Fibroblast of lung (primary cell): Measurements from ENCODE around the gene ENPP3. TPM values are rescaled to one million over a fixed set of nuclear protein-coding genes. Genes with fewer than 3 reads are reported as not detected.

Source experiments
- DNase-seq, 2 donors: peaks; one replicate each; pipeline versions ENCODE4 v3.0.0 to v3.0.0-alpha.2; 2010; ENCODE audit warnings: low read depth in 2 of 2
- H2AFZ ChIP-seq: 2 replicates; pipeline ENCODE4 v1.5.1; 2012; ENCODE audit warnings: low read length, control low read depth, inconsistent platforms
- H3K27ac ChIP-seq: 2 replicates; pipeline ENCODE4 v1.5.1; 2011; ENCODE audit warnings: low read length, control low read depth; ENCODE audit not compliant: insufficient read depth
- H3K27me3 ChIP-seq: 2 replicates; pipeline ENCODE4 v1.5.1; 2011; ENCODE audit warnings: mild to moderate bottlenecking, low read length; ENCODE audit not compliant: control insufficient read depth, insufficient read depth
- H3K36me3 ChIP-seq: 2 replicates; pipeline ENCODE4 v1.5.1; 2011; ENCODE audit warnings: low read length; ENCODE audit not compliant: control insufficient read depth, insufficient read depth
- H3K4me1 ChIP-seq: 2 replicates; pipeline ENCODE4 v1.5.1; 2011; ENCODE audit warnings: low read length; ENCODE audit not compliant: control insufficient read depth, insufficient read depth; ENCODE audit errors: extremely low read depth
- H3K4me2 ChIP-seq: 2 replicates; pipeline ENCODE4 v1.5.1; 2011; ENCODE audit warnings: low read length, control low read depth; ENCODE audit not compliant: insufficient read depth; ENCODE audit errors: extremely low read depth
- H3K4me3 ChIP-seq, 4 experiments: fragments of 200-600 bp in 1 of 4; sonication (generic) in 1 of 4; replicated peaks in 1 of 4; 2 replicates each; pipeline ENCODE4 v1.5.1; 2011 to 2016; ENCODE audit warnings: low read length in 4 of 4, low read depth in 3 of 4, mild to moderate bottlenecking in 3 of 4, control low read depth in 2 of 4, inconsistent platforms in 1 of 4, mixed read lengths in 1 of 4; ENCODE audit not compliant: insufficient read depth in 1 of 4; ENCODE audit errors: control extremely low read depth in 1 of 4
- H3K79me2 ChIP-seq: 2 replicates; pipeline ENCODE4 v1.5.1; 2012; ENCODE audit warnings: mild to moderate bottlenecking, low read length, inconsistent platforms; ENCODE audit not compliant: control insufficient read depth, insufficient read depth
- H3K9ac ChIP-seq: 2 replicates; pipeline ENCODE4 v1.5.1; 2011; ENCODE audit warnings: mild to moderate bottlenecking, low read length, control low read depth; ENCODE audit not compliant: insufficient read depth
- H3K9me3 ChIP-seq: 2 replicates; pipeline ENCODE4 v1.5.1; 2012; ENCODE audit warnings: low read depth, low read length; ENCODE audit not compliant: control insufficient read depth, insufficient read depth
- H4K20me1 ChIP-seq: 2 replicates; pipeline ENCODE4 v1.5.1; 2011; ENCODE audit warnings: low read length; ENCODE audit not compliant: control insufficient read depth, insufficient read depth; ENCODE audit errors: extremely low read depth
- EZH2 ChIP-seq: IDR thresholded peaks from 2 replicates; pipeline ENCODE4 v1.5.1; 2012; ENCODE audit warnings: low read length, control low read depth, mild to moderate bottlenecking; ENCODE audit errors: missing control alignments
- polyA plus RNA-seq, 2 donors: library from polyadenylated mRNA; depleted of rRNA in 1 of 2; stranded (reverse) in 1 of 2; unstranded in 1 of 2; fragments of >200 nt; gene quantifications; 2 replicates each; pipeline ENCODE4 v1.2.1, GENCODE V29; 2011 to 2012; ENCODE audit warnings: missing spikeins in 1 of 2
- total RNA-seq: library from RNA; depleted of rRNA; stranded (reverse); fragments of >200 nt; gene quantifications from 2 replicates; pipeline ENCODE4 v1.2.1, GENCODE V29; 2014
- TF ChIP-seq, protein P1 (sequence below), 2 donors: IDR thresholded peaks in 1 of 2; conservative IDR thresholded peaks in 1 of 2; 1 replicate in 1 of 2; 2 replicates in 1 of 2; pipeline ENCODE4 v1.5.1; 2011 to 2012; ENCODE audit warnings: low read length in 2 of 2, control low read depth in 1 of 2, inconsistent platforms in 1 of 2, low read depth in 1 of 2, mild to moderate bottlenecking in 1 of 2

Gene ENPP3
- total and polyA plus RNA-seq, 2 donors (not counting 1 experiment from before 2014, with no cell fraction given), result 0.06 to 0.17 TPM

- peaks cover 9% of the 10 kb centered on the region for H3K36me3 ChIP-seq
- no peak for TF ChIP-seq EZH2
- TF ChIP-seq, protein P1, sequence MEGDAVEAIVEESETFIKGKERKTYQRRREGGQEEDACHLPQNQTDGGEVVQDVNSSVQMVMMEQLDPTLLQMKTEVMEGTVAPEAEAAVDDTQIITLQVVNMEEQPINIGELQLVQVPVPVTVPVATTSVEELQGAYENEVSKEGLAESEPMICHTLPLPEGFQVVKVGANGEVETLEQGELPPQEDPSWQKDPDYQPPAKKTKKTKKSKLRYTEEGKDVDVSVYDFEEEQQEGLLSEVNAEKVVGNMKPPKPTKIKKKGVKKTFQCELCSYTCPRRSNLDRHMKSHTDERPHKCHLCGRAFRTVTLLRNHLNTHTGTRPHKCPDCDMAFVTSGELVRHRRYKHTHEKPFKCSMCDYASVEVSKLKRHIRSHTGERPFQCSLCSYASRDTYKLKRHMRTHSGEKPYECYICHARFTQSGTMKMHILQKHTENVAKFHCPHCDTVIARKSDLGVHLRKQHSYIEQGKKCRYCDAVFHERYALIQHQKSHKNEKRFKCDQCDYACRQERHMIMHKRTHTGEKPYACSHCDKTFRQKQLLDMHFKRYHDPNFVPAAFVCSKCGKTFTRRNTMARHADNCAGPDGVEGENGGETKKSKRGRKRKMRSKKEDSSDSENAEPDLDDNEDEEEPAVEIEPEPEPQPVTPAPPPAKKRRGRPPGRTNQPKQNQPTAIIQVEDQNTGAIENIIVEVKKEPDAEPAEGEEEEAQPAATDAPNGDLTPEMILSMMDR (conservative IDR thresholded peaks at IDR 0.05 in 1 of 2, IDR thresholded peaks at IDR 0.05 in 1 of 2; ENCODE audit: low read depth in 1 of 2, low read length in 2 of 2), result no peak
- H3K4me3 ChIP-seq, result no peak overlapping the region
- H3K27ac ChIP-seq, result no peak overlapping the region
- DNase-seq, result no peak
- no peaks in the 10 kb centered on the region for H3K4me1 ChIP-seq
- no peaks in the 10 kb centered on the region for H3K79me2 ChIP-seq
- no peak overlapping the region for H2AFZ ChIP-seq
- H4K20me1 ChIP-seq, result no peaks in the 10 kb centered on the region
- H3K27me3 ChIP-seq, result no peaks in the 10 kb centered on the region
- H3K9me3 ChIP-seq, result no peaks in the 10 kb centered on the region
- no peak overlapping the region for H3K4me2 ChIP-seq
- no peak overlapping the region for H3K9ac ChIP-seq
These were observed 44.2 kb upstream of the ENPP3 start for GRCh38 chr6:131592935-131593334.

DNA sequence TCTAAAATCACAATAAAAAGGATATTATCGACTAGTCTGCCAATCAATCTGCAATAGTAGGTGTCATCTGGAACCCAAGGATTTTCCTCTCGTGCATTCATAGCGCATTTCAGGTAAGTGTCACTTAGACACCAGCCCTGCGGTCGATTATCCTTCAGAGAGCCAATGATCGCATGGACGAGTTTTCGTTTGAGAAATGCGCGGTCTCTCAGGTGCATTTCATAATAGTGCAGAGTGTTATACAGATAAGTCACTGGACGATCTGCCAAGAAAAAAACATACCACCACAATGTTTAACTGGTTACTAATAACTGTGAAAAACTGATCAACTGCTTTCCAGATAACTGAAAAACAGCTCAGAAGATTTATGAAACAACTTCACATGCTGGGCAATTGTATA, 43.0 kb upstream of the ENPP3 start:
- Histone ChIP-seq H2AFZ (no peak overlapping the region), H3K27ac (no peak overlapping the region), H3K4me2 (no peak overlapping the region), H3K4me1 (no peaks in the 10 kb centered on the region), H3K9ac (no peak overlapping the region), H3K36me3 (peaks cover 6% of the 10 kb centered on the region), H3K4me3 (no peak overlapping the region), H3K27me3 (no peaks in the 10 kb centered on the region), H3K79me2 (no peaks in the 10 kb centered on the region), H4K20me1 (no peaks in the 10 kb centered on the region), H3K9me3 (no peaks in the 10 kb centered on the region)
- DNase-seq, result no peak
- TF ChIP-seq EZH2, result no peak
- TF ChIP-seq, protein P1 (conservative IDR thresholded peaks at IDR 0.05 in 1 of 2, IDR thresholded peaks at IDR 0.05 in 1 of 2; ENCODE audit: low read depth in 1 of 2, low read length in 2 of 2), result no peak

DNA sequence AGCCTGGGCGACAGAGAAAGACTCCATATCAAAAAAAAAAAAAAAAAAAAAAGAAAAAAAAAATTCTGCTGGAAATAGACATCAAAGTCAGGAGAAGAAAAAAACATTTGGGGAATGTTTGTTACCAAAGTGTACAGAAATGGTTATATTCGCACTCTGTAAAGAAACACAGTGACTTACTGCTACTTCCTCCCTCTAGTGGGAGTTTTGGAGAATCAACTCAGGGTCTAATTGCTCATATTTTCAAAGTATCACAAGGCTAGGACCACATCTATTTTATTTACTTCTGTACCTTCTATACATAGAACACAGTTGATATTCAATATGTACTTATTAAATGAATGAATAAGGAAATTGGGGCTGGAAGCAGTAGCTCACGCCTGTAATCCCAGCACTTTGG, 39.7 kb upstream of the ENPP3 start:
- no peaks in the 10 kb centered on the region for H3K79me2 ChIP-seq
- H3K27ac ChIP-seq, result no peak overlapping the region
- no peak overlapping the region for H3K4me2 ChIP-seq
- no peaks in the 10 kb centered on the region for H3K4me1 ChIP-seq
- no peak overlapping the region for H3K4me3 ChIP-seq
- no peak overlapping the region for H3K9ac ChIP-seq
- peak in 1 of 2 donors; percentile 3 for DNase-seq
- no peaks in the 10 kb centered on the region for H3K9me3 ChIP-seq
- peaks cover 6% of the 10 kb centered on the region for H3K36me3 ChIP-seq
- H2AFZ ChIP-seq, result no peak overlapping the region
- TF ChIP-seq EZH2, result no peak
- TF ChIP-seq, protein P1 (conservative IDR thresholded peaks at IDR 0.05 in 1 of 2, IDR thresholded peaks at IDR 0.05 in 1 of 2; ENCODE audit: low read depth in 1 of 2, low read length in 2 of 2), result peak in 1 of 2 donors; percentile 39
- H3K27me3 ChIP-seq, result no peaks in the 10 kb centered on the region
- H4K20me1 ChIP-seq, result no peaks in the 10 kb centered on the region
